HEK293 (cell line): ENCODE data around the gene KCNT1.

Experiments
- EGR2 ChIP-seq: fragments of 450-650 bp; formaldehyde crosslinking; IDR thresholded peaks from 2 replicates; pipeline ENCODE4 v1.5.1; 2016; ENCODE audit warnings: low read depth, missing biosample characterization, missing genetic modification characterization
- ZBTB20 ChIP-seq: fragments of 450-650 bp; formaldehyde crosslinking; IDR thresholded peaks from 2 replicates; pipeline ENCODE4 v1.5.1; 2016; ENCODE audit warnings: missing biosample characterization, missing genetic modification characterization
- TF ChIP-seq, protein P1 (sequence below): fragments of 450-650 bp; formaldehyde crosslinking; IDR thresholded peaks from 2 replicates; pipeline ENCODE4 v1.5.1; 2016; ENCODE audit warnings: missing biosample characterization, missing genetic modification characterization, low read depth
- TF ChIP-seq, protein P2 (sequence below): fragments of 450-650 bp; formaldehyde crosslinking; IDR thresholded peaks from 2 replicates; pipeline ENCODE4 v1.5.1; 2016; ENCODE audit warnings: missing biosample characterization, missing genetic modification characterization

DNA sequence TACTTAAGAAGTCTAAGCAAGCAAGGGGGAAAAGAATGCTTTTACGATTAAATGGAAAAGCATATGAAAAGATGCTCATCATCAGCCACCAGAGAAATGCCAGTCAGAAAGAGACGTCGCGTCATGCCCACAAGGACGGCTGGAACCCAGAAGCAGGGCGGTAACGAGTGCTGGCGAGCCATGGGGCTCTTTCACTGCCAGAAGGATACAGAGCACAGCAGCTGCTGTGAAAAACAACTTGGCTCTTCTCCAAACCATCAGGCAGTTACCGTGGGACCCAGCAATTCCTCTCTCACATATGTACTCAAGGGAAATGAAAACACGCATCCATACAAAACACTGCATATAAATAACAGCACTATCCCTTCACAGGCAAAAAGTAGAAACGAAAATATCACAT lies 109.8 kb downstream of the KCNT1 start:
- no peak for TF ChIP-seq ZBTB20 (tag by site-specific recombination)
- TF ChIP-seq, protein P1, sequence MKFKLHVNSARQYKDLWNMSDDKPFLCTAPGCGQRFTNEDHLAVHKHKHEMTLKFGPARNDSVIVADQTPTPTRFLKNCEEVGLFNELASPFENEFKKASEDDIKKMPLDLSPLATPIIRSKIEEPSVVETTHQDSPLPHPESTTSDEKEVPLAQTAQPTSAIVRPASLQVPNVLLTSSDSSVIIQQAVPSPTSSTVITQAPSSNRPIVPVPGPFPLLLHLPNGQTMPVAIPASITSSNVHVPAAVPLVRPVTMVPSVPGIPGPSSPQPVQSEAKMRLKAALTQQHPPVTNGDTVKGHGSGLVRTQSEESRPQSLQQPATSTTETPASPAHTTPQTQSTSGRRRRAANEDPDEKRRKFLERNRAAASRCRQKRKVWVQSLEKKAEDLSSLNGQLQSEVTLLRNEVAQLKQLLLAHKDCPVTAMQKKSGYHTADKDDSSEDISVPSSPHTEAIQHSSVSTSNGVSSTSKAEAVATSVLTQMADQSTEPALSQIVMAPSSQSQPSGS (tag by site-specific recombination) = no peak
- no peak for TF ChIP-seq EGR2 (tag by site-specific recombination)
- TF ChIP-seq, protein P2, sequence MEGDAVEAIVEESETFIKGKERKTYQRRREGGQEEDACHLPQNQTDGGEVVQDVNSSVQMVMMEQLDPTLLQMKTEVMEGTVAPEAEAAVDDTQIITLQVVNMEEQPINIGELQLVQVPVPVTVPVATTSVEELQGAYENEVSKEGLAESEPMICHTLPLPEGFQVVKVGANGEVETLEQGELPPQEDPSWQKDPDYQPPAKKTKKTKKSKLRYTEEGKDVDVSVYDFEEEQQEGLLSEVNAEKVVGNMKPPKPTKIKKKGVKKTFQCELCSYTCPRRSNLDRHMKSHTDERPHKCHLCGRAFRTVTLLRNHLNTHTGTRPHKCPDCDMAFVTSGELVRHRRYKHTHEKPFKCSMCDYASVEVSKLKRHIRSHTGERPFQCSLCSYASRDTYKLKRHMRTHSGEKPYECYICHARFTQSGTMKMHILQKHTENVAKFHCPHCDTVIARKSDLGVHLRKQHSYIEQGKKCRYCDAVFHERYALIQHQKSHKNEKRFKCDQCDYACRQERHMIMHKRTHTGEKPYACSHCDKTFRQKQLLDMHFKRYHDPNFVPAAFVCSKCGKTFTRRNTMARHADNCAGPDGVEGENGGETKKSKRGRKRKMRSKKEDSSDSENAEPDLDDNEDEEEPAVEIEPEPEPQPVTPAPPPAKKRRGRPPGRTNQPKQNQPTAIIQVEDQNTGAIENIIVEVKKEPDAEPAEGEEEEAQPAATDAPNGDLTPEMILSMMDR (tag by site-specific recombination) = no peak
